Measurements from ENCODE around the gene PIGK.

DNA sequence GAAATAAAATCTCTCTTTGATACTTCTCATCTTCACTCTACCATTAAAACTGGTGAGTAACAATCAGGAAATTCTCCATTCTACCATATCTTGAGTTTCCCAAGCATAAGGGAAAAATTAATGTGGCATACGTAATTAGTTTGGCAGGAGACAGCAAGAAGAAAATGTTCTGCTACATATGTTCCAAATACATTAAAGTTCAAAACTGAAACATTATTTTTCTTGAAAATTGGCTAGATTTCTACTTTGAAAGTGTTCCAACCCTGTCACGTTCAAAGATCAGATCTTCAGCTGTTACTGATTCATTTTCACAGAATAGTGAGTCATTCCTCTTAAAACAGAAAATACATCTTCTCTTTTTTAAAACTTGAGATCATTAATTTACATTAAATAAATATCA, 48.5 kb downstream of the PIGK start:
- TF ChIP-seq EP300 (IDR thresholded peaks at IDR 0.05; ENCODE audit: borderline replicate concordance) (no peak), CEBPB (IDR thresholded peaks at IDR 0.05) (no peak), RAD21 (IDR thresholded peaks at IDR 0.05; ENCODE audit: low read depth) (no peak), NFIC (IDR thresholded peaks at IDR 0.05) (no peak)
- TF ChIP-seq, protein P1, sequence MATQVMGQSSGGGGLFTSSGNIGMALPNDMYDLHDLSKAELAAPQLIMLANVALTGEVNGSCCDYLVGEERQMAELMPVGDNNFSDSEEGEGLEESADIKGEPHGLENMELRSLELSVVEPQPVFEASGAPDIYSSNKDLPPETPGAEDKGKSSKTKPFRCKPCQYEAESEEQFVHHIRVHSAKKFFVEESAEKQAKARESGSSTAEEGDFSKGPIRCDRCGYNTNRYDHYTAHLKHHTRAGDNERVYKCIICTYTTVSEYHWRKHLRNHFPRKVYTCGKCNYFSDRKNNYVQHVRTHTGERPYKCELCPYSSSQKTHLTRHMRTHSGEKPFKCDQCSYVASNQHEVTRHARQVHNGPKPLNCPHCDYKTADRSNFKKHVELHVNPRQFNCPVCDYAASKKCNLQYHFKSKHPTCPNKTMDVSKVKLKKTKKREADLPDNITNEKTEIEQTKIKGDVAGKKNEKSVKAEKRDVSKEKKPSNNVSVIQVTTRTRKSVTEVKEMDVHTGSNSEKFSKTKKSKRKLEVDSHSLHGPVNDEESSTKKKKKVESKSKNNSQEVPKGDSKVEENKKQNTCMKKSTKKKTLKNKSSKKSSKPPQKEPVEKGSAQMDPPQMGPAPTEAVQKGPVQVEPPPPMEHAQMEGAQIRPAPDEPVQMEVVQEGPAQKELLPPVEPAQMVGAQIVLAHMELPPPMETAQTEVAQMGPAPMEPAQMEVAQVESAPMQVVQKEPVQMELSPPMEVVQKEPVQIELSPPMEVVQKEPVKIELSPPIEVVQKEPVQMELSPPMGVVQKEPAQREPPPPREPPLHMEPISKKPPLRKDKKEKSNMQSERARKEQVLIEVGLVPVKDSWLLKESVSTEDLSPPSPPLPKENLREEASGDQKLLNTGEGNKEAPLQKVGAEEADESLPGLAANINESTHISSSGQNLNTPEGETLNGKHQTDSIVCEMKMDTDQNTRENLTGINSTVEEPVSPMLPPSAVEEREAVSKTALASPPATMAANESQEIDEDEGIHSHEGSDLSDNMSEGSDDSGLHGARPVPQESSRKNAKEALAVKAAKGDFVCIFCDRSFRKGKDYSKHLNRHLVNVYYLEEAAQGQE (IDR thresholded peaks at IDR 0.05; ENCODE audit: low read depth), result no peak
- TF ChIP-seq, protein P2, sequence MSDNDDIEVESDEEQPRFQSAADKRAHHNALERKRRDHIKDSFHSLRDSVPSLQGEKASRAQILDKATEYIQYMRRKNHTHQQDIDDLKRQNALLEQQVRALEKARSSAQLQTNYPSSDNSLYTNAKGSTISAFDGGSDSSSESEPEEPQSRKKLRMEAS (IDR thresholded peaks at IDR 0.05), result no peak
- TF ChIP-seq, protein P3, sequence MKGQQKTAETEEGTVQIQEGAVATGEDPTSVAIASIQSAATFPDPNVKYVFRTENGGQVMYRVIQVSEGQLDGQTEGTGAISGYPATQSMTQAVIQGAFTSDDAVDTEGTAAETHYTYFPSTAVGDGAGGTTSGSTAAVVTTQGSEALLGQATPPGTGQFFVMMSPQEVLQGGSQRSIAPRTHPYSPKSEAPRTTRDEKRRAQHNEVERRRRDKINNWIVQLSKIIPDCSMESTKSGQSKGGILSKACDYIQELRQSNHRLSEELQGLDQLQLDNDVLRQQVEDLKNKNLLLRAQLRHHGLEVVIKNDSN (IDR thresholded peaks at IDR 0.05), result no peak
